Measurements from ENCODE around the gene P2RY6.
"Not testable (repeated sequence)": the region's sequence is repeated elsewhere in the genome, so short reads cannot be mapped to it uniquely, and the experiment has no call there.

P2RY6 gene

GRCh38 chr11:73259406-73260126 is 12.6 kb upstream of the P2RY6 start:
- no peak for DNase-seq (ENCODE audit: low read depth, low spot score)

DNA sequence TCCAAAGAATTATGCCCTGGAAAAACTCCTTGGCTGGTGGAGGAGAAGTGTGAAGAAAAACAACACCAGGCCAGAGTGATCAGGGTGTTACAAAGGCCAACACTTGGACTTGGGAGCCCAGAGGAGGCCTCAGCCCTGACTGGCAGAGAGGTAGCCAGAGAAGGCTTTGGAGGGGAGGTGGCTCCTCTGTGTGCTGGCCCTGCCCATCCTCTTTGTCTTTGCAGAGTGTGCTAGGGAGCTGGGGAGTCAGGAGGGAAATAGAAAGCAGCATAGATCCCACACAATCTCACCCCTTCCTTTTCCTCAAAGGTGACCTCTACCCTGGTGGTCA is 12.0 kb upstream of the P2RY6 start:
- no peak for DNase-seq (ENCODE audit: low read depth, low spot score)

GRCh38 chr11:73262851-73263495 is 9.2 kb upstream of the P2RY6 start:
- DNase-seq (ENCODE audit: low read depth, low spot score): no peak

DNA sequence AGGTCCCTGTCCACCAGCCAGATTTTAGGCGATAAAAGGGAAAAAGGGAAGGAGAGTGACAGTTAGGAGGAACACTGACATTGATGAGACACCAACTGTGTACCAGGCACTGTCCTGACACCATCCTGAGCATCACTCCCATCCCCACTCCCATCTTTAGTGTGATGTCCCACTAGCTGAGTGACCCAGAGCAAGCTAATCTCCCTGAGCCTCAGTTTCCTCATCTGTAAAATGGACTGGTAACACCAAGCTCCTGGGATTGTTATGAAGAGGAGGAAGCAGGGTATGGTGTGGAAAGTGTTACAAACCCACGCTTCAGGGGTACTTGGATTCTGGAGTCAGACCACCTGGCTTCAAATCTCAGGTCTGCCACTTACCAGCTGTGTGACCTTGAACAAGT is 8.5 kb upstream of the P2RY6 start:
- DNase-seq (ENCODE audit: low read depth, low spot score): no peak

GRCh38 chr11:73265278-73265810 is 6.8 kb upstream of the P2RY6 start:
- DNase-seq (ENCODE audit: low read depth, low spot score): no peak

- no peak for DNase-seq (ENCODE audit: low read depth, low spot score)
These were observed 6.1 kb upstream of the P2RY6 start for GRCh38 chr11:73265853-73266645.

DNA sequence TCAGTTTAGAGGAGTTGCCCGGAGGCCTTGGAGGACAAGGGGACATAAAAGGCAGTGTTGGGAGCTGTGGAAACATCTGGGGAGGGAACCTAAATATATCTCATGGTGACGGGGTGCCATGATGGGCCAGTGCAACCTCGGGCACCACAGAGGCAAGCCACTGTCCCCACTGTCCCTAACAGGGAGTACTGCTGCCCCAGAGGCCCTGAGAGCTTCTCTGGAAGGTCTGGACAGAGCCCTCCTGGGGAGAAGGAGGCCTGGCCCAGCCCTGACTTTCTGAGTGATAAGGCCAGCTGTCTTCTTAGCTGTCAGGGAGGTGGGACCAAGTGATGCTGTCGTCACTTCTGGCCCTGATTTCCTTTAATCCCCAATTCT is 5.5 kb upstream of the P2RY6 start:
- no peak for DNase-seq (ENCODE audit: low read depth, low spot score)

- DNase-seq (ENCODE audit: low read depth, low spot score): no peak
These were observed 4.9 kb upstream of the P2RY6 start for GRCh38 chr11:73267122-73267846.

GRCh38 chr11:73267906-73268540 is 4.1 kb upstream of the P2RY6 start:
- DNase-seq (ENCODE audit: low read depth, low spot score): no peak

- no peak for DNase-seq (ENCODE audit: low read depth, low spot score)
These were observed 3.4 kb upstream of the P2RY6 start for GRCh38 chr11:73268671-73269271.

DNA sequence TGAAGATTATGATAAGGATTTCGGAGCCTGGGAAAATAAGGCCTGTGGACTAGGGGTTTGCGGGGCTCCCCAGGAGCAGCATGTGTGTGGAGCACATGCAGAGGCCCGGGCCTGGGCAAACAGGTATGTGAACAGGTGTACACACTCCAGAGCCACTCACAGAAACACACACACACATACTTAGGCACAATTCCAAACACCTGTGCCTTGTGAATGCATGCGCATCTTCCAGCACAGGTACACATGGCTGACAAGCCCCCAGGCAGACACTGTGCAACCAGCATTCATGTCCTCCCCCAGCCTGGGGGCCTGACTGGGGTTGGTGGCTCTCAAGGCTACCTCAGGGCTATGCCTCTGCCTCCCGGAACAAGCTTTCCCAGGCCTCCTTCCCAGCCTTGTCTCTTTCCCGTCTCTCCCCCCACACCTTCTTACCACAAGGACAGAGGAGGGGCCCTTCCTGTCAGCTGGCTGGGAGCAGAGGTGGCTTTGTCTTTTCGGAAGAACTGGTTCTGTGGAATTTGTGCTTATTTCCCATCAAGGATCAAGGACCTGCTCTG is 2.6 kb upstream of the P2RY6 start:
- no peak for DNase-seq (ENCODE audit: low read depth, low spot score)

GRCh38 chr11:73270016-73270854 is 1.9 kb upstream of the P2RY6 start:
- DNase-seq (ENCODE audit: low read depth, low spot score): no peak

GRCh38 chr11:73270855-73271477 is 1.2 kb upstream of the P2RY6 start:
- no peak for DNase-seq (ENCODE audit: low read depth, low spot score)

GRCh38 chr11:73271478-73271865 is 666 bp upstream of the P2RY6 start:
- not testable (repeated sequence) for DNase-seq (ENCODE audit: low read depth, low spot score)

- DNase-seq (ENCODE audit: low read depth, low spot score): no peak
These were observed 521 bp downstream of the P2RY6 start for GRCh38 chr11:73272680-73273038.

GRCh38 chr11:73273222-73273895 is 1.2 kb downstream of the P2RY6 start:
- DNase-seq (ENCODE audit: low read depth, low spot score): no peak

DNA sequence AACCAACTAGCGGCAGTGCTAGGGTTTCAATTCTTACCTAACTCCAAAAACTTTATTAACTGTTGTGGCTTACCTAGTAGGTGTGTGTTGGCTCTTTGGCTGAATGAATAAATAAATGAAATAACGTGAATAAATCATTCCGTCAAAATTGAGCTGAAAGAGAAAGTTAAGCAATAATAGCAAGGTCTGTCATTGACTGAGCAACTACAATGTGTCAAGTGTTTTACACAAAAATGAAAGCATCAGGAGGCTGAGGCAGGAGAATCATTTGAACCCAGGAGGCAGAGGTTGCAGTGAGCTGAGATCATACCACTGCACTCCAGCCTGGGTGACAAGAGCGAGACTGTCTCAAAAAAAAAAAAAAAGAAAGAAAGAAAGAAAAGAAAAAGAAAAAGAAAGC is 2.1 kb downstream of the P2RY6 start:
- not testable (repeated sequence) for DNase-seq (ENCODE audit: low read depth, low spot score)

- no peak for DNase-seq (ENCODE audit: low read depth, low spot score)
These were observed 2.7 kb downstream of the P2RY6 start for GRCh38 chr11:73274722-73275380.
